HG03135 (cell line): ENCODE results near the gene FSTL4.
"Not testable (repeated sequence)": the region's sequence is repeated elsewhere in the genome, so short reads cannot be mapped to it uniquely, and the experiment has no call there.

Experiments
- ATAC-seq: cut with Tn5 transposase; IDR thresholded peaks from one replicate; pipeline ENCODE4 v1.9.1; 2021; ENCODE audit warnings: mild to moderate bottlenecking, moderate library complexity; ENCODE audit not compliant: unreplicated experiment

FSTL4 gene

DNA sequence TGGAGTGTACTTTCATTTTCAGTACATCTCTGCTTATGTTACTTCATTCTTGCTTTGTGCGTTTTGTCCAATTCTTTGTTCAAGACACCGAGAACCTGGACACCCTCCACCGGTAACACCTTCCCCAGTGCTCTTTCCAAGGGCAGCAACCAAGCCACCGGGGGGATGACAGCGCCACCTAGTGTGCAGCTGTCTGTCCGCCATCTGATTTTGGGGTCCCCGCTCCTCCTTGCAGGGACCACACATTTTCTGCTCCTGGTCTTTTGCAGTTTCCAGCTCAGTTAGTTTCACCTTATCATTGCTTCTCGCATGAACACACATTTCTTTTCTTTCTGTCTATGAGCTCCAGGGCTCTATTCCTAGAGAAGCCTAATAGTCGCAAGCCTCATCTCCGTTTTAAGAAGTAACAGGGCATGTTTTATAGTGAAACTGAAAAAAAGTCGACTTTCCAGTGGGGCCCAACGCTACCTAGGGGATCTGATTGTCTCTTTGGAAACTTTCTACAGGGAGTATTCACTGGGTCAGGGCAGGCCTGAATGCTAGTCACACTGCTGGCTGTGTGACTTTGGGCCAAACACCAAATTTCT lies 152.1 kb downstream of the FSTL4 start:
- ATAC-seq, result no peak

DNA sequence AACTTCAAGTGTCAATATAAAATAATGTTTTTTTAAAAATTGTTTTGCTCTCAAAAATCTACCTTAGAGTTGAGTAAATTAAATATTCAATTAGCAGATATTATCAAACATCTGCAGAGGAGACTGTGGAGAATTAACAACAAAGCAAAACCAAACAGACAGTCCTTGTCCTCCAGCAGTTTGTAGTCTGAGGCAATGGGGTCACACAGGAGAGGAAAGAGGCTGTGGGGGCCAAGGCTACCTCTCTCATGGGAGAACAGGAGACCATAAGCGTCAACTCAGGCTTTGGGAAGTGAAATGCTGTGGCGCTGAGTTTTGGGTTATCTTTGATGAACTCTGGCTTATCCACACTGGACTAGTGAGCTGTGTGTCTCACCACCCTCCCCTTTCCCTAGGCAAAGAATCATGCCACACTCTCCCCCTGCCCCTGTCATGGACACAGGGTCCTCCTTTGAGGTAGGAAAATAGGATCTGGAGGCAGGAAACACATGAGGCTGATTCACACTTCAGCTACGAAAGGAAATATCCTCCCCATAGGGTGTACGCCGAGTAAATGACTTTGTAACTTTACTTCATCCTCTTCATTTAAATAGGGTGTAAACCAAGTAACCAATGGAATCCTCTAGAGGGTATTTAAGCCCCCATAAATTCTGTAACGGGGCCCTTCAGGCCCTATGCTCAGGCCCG lies 152.7 kb downstream of the FSTL4 start:
- no peak for ATAC-seq

DNA sequence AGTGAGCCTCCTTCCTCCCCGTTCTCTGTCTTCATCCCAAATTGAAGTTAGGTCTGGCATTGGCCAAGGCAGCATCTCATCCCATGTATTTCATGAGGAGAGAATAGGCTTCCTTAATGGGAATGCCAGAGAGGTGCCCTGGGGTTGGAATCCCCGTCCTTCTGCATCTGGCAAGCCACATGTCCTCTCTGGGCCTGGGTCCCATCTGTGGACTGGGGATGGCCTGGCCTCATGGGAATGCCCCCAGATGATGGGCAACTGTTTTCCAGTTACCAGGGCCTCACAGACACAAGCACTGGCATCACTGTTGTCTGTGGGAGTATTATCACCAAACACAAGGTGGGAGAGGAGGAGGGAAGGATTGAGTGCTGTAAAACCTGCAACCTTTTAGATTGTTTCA lies 153.9 kb downstream of the FSTL4 start:
- ATAC-seq, result no peak

DNA sequence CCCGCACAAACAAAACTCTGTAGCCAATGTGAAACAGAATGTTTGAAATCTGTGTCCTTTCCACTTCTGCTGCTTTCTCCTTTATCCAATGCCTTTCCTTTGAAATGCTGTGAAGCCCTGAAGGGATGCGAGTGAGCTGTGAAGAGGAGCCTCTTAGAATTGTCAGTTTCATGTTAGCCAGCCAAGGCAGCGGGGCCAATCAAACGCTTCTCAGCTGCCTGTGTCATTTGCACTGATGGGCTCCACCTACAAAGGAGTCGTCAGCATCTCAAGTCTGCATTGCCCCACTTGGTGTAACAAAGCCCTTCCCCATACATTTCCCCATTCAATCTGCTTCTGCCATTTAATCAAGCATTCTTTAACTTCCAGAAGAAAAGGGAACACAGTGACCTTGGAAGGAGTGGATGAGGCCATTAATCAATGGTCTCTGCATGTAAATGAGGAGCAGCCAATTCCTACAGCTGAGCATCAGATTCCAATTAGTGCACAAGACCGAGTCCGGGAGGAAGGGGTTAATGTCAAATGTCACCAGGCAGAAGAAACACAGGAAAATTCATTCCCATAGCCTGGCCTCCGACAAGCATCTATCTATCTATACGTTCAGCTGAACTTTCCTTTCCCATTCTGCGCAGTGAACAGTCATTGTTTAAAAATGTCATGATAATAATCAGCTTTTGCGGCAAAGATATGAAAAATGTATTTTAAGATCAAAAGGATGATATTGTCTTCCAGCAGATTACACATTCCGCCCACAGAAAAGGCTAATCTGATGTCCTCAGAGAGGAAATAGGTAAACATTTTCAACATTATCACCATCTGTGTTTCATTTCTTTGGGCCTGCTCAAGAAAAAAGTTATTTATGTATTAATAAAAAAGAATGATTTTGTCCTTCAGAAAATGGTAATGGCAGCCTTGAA lies 154.6 kb downstream of the FSTL4 start:
- no peak for ATAC-seq

DNA sequence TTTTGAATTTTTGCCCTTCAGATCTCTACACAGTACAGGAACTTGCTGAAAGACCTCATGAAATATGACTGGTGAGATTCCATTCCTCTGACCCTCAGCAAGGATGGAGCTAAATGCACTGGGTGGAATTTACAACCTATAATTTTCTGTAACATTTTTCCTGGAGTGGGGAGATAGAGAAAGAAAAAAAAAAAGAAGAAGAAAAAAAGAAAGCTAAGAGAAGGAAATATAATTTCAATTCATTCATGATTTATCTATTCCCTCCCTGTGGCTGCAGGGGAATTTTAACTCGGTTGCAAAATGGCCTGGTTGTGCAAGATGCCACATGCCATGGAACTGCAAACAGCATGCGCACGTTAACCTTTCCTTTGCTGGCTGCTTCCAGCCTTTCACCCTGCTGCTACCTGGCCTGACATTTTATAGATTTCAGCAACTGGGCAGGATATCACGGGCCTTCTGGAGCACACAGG lies 155.4 kb downstream of the FSTL4 start:
- ATAC-seq, result no peak

DNA sequence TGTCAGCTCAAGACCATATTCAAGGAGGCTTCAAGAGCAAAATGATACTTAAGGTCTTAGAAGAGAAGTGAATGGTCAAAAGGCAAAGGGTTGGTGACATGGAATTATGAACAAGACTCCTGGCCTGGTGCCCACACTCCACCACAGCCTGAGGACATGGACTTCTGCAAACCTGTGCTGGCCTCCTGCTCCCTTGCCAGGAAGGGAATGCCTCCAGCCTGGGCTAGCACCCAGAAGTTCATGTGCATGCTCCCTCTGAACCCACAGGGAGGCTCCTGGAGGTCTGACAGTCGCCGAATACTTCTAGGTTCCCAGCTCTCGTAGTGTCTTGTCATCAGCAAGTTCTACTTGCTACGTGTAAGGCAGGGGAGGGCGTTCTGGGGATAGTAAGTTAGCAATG lies 156.7 kb downstream of the FSTL4 start:
- ATAC-seq, result no peak

DNA sequence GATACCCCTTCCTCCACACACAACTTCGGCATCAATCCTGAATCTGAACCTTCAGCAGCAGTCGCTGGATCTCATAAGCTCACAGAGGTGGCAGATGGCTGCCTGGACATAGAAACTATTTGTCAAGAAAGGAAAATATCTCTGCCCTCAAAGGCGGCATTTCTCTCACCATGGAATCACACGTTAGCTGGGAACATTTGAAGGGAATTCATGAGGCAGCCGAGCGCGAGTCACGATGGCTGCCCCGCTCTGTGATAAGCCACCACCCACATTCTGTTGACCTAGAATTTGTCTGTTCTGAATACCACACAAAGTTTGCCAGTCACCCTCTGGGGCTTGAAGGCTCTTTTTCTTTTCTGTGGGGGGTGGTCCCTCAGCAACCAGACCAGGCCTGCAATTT lies 157.9 kb downstream of the FSTL4 start:
- ATAC-seq, result no peak

DNA sequence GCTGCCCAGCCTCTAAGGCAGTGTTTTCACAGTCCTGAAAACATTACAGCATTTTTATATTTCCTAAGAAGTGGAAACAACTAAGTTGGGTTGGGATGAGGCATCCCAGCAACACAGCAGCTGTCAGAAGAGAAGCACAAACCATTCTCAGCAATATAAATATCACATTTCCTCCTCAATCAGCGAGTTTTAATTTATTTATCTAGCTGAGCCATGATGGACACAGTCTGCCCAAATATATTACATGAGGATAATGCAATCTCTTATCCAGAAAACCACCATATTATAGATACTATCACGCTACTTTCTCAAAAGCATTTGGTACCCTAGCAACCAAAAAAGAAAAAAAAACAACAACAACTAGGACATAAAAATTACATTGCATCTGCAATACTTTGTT lies 158.5 kb downstream of the FSTL4 start:
- no peak for ATAC-seq

DNA sequence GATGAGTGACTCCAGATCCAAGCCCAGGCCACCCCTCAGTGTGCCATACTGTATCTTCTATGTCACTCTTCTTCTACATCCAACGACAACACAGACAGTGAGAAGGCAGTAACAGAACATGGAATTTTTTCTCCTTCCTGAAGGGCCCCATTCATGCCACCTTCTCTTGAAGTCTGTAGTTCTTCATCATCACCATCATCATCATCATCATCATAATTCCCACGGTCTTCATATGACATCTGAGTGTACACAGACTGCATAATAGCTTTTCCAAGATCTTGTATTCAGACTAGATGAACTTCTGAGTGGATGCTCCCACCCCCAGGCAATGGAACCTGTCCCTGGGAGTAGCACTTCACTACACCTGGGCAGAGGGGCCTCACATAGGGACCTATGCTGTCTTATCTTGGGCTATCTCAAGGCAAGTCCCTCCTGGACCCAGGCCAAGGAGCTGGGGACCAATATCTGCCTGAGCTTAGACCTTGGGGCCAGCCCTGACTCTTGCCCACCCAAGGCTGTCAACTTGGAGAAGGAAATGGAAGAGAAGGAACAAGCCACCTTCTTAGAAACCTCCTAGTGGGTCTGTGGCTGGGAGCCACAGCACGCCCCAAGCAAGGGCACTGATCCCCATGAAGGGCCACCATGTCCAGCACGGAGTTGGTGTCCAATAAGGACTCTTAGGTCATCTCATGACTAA lies 159.1 kb downstream of the FSTL4 start:
- ATAC-seq, result no peak

DNA sequence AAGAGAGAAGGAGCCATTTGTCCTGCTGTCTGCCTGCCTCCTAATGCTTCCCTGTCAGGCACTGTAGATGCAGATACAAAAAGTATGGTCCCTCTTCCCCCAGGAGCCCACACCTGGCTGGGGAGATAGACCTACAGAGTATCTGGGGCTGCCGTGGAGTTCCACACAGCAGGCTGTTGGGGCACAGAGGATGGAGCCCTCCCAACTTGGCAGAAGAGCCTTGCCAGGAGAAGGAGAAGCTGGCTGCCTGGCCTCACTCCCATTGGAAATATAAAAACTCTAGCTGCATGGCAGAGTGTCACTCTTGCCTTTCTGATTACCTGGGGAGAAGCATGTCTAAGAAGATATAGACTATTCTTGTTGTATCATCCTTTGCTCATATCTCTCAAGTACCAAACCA lies 160.4 kb downstream of the FSTL4 start:
- ATAC-seq, result no peak

DNA sequence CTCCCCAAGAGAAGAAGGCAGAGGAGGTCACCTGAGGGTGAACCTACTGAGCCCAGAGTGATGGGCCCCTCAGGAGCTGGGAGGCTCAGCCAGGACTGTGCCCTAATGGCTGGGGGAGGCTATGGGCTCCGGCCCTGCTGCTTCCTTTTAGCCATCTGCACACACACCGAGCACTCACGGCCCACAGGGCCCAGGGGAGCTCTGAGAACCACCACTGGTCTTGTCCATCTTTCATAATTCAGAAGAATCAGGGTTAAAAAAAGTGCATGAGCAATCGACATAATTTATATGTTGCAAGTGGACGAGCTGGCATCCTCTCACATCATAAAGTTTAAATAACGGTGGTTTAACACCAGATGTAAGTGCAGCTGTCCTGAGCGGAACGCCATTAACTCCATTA lies 162.1 kb downstream of the FSTL4 start:
- ATAC-seq, result no peak

DNA sequence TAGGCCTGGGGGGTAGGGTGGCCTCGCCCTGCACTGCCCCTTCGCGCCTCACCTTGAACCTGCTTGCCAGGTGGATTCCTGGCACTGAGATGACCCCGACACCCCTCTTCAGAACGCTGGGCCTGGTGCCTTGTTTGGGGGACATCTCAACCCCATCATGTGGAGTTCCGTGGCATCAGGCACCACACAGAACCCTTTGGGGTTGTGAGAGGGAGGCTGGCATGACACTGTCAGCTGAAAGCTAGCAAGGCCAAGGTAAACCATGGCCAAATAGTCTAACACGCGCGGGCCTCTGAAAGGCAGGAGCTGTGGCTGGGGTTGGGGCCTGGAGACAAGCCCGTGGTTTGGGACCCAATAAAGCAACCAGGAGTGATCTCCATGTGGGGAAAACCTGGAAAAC lies 163.2 kb downstream of the FSTL4 start:
- no peak for ATAC-seq

DNA sequence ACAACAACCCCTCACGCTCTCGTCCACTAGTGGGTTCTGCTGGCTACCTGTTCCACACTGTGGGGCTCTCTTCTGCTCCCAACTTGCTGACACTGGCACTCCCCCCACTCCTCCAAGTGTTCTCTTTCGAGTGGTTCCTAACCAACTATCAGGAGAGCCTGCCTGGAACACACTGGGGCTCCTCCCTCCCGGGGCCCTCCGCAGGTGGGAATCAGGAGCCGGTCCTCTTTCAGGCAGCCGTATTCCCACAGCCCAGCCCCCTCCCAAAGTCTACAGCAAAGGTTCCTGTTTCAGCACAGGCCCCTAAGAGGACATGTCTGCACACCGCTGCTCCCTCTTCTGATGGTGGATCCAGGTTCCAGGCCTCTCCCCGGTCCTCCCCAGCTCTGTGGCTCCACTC lies 165.9 kb downstream of the FSTL4 start:
- no peak for ATAC-seq

DNA sequence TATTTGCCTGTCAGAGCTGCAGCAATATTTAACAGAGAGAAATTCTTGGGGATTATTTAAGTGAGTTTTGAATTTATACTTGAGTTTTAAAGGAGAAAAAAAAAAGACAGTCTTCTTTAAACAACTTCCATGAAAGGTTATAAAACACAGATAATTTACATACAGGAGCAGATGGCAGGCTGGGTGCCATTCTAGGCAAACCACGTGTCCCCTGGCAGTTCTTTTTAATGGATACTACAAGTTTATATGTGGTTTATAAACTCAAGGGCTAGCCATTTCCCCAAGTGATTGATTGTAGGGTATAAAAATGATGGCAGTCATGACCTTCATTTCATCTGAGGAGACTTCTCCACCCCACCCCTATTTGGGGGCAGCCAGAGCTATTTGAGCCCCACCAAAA lies 166.6 kb downstream of the FSTL4 start:
- ATAC-seq, result no peak

DNA sequence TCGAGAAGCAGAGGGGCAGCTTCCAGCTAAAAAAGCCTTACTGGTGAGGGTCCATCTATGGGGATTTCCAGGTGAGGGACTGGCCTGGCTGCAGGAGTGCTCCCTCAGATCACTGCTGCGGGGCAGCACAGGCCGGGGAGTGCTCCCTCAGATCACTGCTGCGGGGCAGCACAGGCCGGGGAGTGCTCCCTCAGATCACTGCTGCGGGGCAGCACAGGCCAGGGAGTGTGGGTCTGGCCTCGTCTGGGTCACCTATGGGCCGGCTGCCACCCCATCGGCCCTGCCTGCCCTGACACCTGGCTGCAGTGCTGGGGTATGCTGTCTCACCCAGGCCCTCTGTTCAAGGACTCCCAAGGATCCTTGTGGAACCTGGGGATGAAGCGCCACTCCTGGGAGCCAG lies 167.1 kb downstream of the FSTL4 start:
- ATAC-seq, result not testable (repeated sequence)

DNA sequence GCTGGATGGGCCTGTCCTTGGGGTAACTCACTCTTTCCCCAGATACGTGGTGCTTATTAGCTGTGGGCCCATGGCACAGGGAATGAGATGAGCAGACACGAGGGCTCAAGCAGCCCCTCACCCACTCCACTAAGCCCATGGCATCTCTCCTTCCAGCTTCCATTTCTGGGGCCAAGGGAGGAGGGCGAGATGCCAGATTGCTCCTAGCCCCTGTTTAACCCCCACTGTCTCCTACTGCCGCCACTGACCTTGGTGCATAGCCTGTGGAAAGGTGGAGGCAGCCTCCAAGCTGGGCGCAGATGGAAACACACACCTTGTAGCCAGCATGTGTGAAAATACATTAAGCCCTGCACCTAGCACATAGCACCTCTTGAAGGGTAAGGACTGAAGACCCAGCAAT lies 167.6 kb downstream of the FSTL4 start:
- ATAC-seq, result no peak

DNA sequence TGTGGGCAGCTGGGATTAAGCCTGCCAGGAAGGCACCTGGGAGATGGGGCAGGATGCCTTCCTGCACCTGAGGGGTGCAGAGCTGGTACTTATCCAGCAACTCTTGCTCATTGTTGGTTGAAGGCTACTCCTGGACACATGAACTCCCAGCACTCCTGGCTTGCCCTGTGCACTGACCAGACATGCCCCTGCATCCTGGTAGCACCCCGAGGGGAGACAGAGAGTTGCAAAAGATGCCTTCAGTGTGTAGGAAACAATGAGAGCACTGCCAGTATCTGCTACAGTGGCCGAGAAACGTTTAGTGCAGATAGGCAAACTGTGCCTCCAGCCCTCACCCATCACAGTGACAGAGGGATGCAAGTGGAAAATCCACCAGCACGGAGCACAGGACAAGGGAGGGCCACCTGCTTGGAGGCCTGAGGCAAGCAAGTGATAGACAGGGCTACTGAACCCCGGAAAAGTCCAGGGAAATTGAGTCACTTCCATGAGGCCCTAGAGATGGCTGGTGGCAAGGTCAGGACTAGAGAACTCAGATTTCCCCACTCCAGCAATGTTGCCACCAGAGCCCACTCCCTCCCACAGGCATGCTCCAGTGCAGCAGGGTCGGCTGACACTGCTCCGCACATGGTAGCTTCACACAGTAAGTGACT lies 171.1 kb downstream of the FSTL4 start:
- ATAC-seq, result no peak

DNA sequence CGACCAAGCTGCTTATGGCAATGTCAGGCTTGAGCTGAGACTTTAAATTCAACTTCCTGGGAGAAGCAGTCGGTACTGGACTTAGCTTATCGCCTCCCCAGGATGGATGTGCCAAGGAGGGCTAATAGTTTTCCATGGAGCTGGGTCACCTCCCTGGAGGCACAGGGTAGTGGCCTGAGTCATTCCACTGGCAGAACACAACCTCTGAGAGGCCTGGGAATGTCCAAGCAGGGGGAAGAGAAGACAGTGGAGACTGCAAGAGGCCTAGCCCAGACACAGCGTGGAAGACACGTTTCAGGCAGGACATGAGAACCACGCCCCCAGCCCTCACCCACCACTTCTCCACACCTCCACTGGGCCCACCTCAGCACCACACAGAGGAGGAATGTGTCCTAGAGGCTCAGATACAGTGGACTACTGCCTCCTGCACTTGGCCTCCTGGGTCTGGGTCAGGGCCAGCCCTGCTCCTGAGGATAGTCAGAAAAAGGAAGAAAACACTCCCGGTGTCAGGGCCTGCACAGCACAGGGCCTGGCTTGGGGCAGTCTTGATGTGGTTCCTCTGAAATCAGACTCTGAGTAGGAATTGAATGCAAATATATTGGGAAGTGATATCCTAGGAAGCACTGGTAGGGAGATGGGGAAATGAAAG lies 171.8 kb downstream of the FSTL4 start:
- no peak for ATAC-seq

DNA sequence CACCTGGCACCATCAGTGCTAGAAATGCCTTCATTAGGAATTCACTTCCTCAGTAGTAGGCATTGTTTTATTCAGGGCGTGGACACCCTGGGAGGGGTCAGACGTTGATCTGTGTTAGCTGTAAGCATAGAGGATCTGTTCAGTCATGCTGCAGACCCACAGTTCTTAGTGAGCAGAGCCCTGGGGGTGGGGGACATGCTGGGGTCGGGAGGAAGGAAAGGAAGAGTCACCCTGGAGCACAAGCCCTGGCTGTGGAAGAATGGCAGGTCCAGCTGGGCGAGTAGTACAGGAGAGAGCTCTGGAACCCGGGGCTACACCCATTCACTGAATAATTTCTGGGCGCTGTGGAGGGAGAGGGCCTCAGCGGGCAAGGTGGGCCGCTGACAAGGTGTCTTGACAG lies 172.5 kb downstream of the FSTL4 start:
- ATAC-seq, result no peak

DNA sequence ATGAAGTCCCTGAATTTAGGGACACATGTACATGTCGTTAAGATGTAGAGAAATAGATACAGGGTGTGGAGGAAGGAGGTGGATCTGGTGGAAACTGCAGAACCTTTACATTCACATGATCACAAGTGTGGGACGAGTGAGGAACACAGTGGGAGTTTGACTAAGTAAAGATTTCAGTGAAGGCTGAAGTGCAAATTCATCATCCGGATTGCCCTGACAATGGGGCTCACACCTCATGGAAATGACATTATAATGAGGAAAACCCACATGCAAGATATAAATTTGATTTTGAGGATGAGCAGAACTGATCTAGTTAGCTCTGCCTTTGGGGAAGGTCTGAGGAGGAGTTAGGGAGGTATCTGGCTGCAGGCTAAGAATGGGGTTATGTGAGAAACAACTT lies 173.9 kb downstream of the FSTL4 start:
- ATAC-seq, result no peak
